HCT116 (cell line): Measurements from ENCODE around the gene FAM228A. TPM values are rescaled to one million over a fixed set of nuclear protein-coding genes. Genes with fewer than 3 reads are reported as not detected.

ENCODE experiments used
- ATAC-seq: fragments of 200-7000 bp; cut with Tn5 transposase; 2 replicates; pipeline ENCODE4 v1.9.1; 2020; ENCODE audit warnings: mild to moderate bottlenecking, moderate library complexity
- BruUV-seq: library from RNA; stranded (reverse); fragments of 400-500 nt; replicated peaks from 2 replicates; lab custom pipeline; 2021; lab: Mats Ljungman, UMichigan
- CTCF ChIA-PET: fragments of 300-600 bp; sonication (Branson Sonifier 250); formaldehyde crosslinking; loops from one replicate; lab custom pipeline; 2021; ENCODE audit warnings: antibody characterized with exemption; lab: Charles Lee
- POLR2A ChIA-PET: fragments of 300-600, 350-600 bp; sonication (Branson Sonifier 250); formaldehyde crosslinking; loops from one replicate; lab custom pipeline; 2021; ENCODE audit warnings: antibody characterized with exemption; lab: Charles Lee
- RAD21 ChIA-PET, 2 experiments: fragments of 300-600 bp; sonication (Branson Sonifier 250); formaldehyde crosslinking; loops; one replicate each; lab custom pipeline; 2023; ENCODE audit warnings: low total read pairs in 2 of 2; ENCODE audit not compliant: uncharacterized antibody in 2 of 2, unreplicated experiment in 2 of 2, low non-redundant PET in 1 of 2; lab: Charles Lee
- DNase-seq: peaks from one replicate; pipeline ENCODE4 v3.0.0-alpha.2; 2010; ENCODE audit warnings: low read depth, low spot score
- H2AFZ ChIP-seq: fragments of 200-600 bp; shearing (Covaris generic), sonication (generic); 2 replicates; pipeline ENCODE4 v1.6.1; 2017; ENCODE audit warnings: low read depth, mixed run types, mixed read lengths, antibody characterized with exemption, low read length; ENCODE audit not compliant: poor library complexity, severe bottlenecking
- H3K27ac ChIP-seq: 2 replicates; pipeline ENCODE4 v1.5.1; 2012; ENCODE audit warnings: low read depth, low read length
- H3K27me3 ChIP-seq: fragments of 200-600 bp; sonication (generic); 2 replicates; pipeline ENCODE4 v1.6.1; 2016; ENCODE audit warnings: mixed run types, low read length, mixed read lengths; ENCODE audit not compliant: insufficient read depth
- H3K36me3 ChIP-seq, 2 experiments: fragments of 200-500 bp in 1 of 2; fragments of 200-600 bp in 1 of 2; sonication (Bioruptor generic) in 1 of 2; sonication (generic) in 1 of 2; 2 replicates each; pipeline versions ENCODE4 v1.5.1 to v1.6.1; 2014 to 2016; ENCODE audit warnings: low read length in 2 of 2, inconsistent platforms in 1 of 2, mixed read lengths in 1 of 2, mixed run types in 1 of 2; ENCODE audit not compliant: insufficient read depth in 2 of 2, control insufficient read depth in 1 of 2
- H3K4me1 ChIP-seq, 2 experiments: fragments of 200-600 bp in 1 of 2; sonication (generic) in 1 of 2; 2 replicates each; pipeline versions ENCODE4 v1.5.1 to v1.6.1; 2012 to 2017; ENCODE audit warnings: low read length in 2 of 2, inconsistent platforms in 1 of 2, mild to moderate bottlenecking in 1 of 2, mixed read lengths in 1 of 2, mixed run types in 1 of 2, moderate library complexity in 1 of 2; ENCODE audit not compliant: insufficient read depth in 2 of 2, control insufficient read depth in 1 of 2
- H3K4me2 ChIP-seq: fragments of 200-600 bp; sonication (generic); 2 replicates; pipeline ENCODE4 v1.6.1; 2017; ENCODE audit warnings: mixed run types, low read length, mixed read lengths
- H3K4me3 ChIP-seq, 2 experiments: fragments of 200-600 bp in 1 of 2; sonication (generic) in 1 of 2; replicated peaks in 1 of 2; 2 replicates each; pipeline ENCODE4 v1.5.1; 2011 to 2016; ENCODE audit warnings: low read length in 2 of 2, control low read depth in 1 of 2, low read depth in 1 of 2, mild to moderate bottlenecking in 1 of 2, mixed read lengths in 1 of 2, mixed run types in 1 of 2
- H3K79me2 ChIP-seq: fragments of 200-600 bp; sonication (generic); 2 replicates; pipeline ENCODE4 v1.6.1; 2017; ENCODE audit warnings: mild to moderate bottlenecking, mixed run types, low read length, moderate library complexity, mixed read lengths; ENCODE audit not compliant: insufficient read depth
- H3K9ac ChIP-seq: fragments of 200-600 bp; sonication (generic); 2 replicates; pipeline ENCODE4 v1.6.1; 2016; ENCODE audit warnings: low read length, mixed read lengths
- H3K9me2 ChIP-seq: fragments of 200-600 bp; sonication (generic), shearing (Covaris generic); 2 replicates; pipeline ENCODE4 v1.6.1; 2017; ENCODE audit warnings: mixed run types, mild to moderate bottlenecking, moderate library complexity; ENCODE audit not compliant: insufficient read depth
- H3K9me3 ChIP-seq, 2 experiments: fragments of 200-500 bp in 1 of 2; fragments of 200-600 bp in 1 of 2; sonication (Bioruptor generic) in 1 of 2; sonication (generic) in 1 of 2; 2 replicates each; pipeline ENCODE4 v1.6.1; 2014 to 2017; ENCODE audit warnings: low read length in 2 of 2, mixed read lengths in 2 of 2, inconsistent platforms in 1 of 2, low read depth in 1 of 2, mild to moderate bottlenecking in 1 of 2, mixed run types in 1 of 2, moderate library complexity in 1 of 2; ENCODE audit not compliant: control insufficient read depth in 1 of 2, insufficient read depth in 1 of 2
- H4K20me1 ChIP-seq: fragments of 200-600 bp; sonication (generic), shearing (Covaris generic); 2 replicates; pipeline ENCODE4 v1.6.1; 2017; ENCODE audit warnings: mixed run types, mild to moderate bottlenecking, moderate library complexity; ENCODE audit not compliant: insufficient read depth
- CBX3 ChIP-seq: IDR thresholded peaks from 2 replicates; pipeline ENCODE4 v1.6.1; 2012; ENCODE audit warnings: low read depth
- CEBPB ChIP-seq: IDR thresholded peaks from 2 replicates; pipeline ENCODE4 v1.6.1; 2012; ENCODE audit warnings: low read depth
- EGR1 ChIP-seq: IDR thresholded peaks from 2 replicates; pipeline ENCODE4 v1.6.1; 2012; ENCODE audit warnings: low read depth
- ELF1 ChIP-seq: IDR thresholded peaks from 2 replicates; pipeline ENCODE4 v1.6.1; 2012; ENCODE audit warnings: low read depth, borderline replicate concordance
- EZH2 ChIP-seq: fragments of 200-600 bp; sonication (generic); IDR thresholded peaks from 2 replicates; pipeline ENCODE4 v1.6.1; 2017; ENCODE audit warnings: antibody characterized with exemption, mixed run types
- EZH2phosphoT487 ChIP-seq: fragments of 200-600 bp; IDR thresholded peaks from 2 replicates; pipeline ENCODE4 v1.6.1; 2018; ENCODE audit warnings: antibody characterized with exemption, borderline replicate concordance
- FOSL1 ChIP-seq: IDR thresholded peaks from 2 replicates; pipeline ENCODE4 v1.6.1; 2012; ENCODE audit warnings: low read depth
- JUND ChIP-seq: IDR thresholded peaks from 2 replicates; pipeline ENCODE4 v1.6.1; 2012
- POLR2A ChIP-seq: IDR thresholded peaks from 2 replicates; pipeline ENCODE4 v1.7.0; 2011; ENCODE audit warnings: borderline replicate concordance; ENCODE audit not compliant: insufficient read depth, insufficient read length; ENCODE audit errors: extremely low read depth
- POLR2AphosphoS5 ChIP-seq: IDR thresholded peaks from 2 replicates; pipeline ENCODE4 v1.6.1; 2011; ENCODE audit warnings: mild to moderate bottlenecking, low read depth, low read length, moderate library complexity
- RAD21 ChIP-seq: IDR thresholded peaks from 2 replicates; pipeline ENCODE4 v1.6.1; 2012; ENCODE audit warnings: low read depth, mild to moderate bottlenecking
- REST ChIP-seq: IDR thresholded peaks from 2 replicates; pipeline ENCODE4 v1.6.1; 2012; ENCODE audit warnings: low read depth
- SIN3A ChIP-seq: IDR thresholded peaks from 2 replicates; pipeline ENCODE4 v1.6.1; 2012; ENCODE audit warnings: low read depth
- SP1 ChIP-seq: IDR thresholded peaks from 2 replicates; pipeline ENCODE4 v1.6.1; 2012; ENCODE audit warnings: low read depth
- SRF ChIP-seq: IDR thresholded peaks from 2 replicates; pipeline ENCODE4 v1.6.1; 2012; ENCODE audit warnings: low read depth
- TCF7L2 ChIP-seq: IDR thresholded peaks from 2 replicates; pipeline ENCODE4 v1.7.0; 2011; ENCODE audit warnings: borderline replicate concordance, inconsistent platforms; ENCODE audit not compliant: insufficient read depth, insufficient read length; ENCODE audit errors: extremely low read depth
- YY1 ChIP-seq: IDR thresholded peaks from 2 replicates; pipeline ENCODE4 v1.6.1; 2011; ENCODE audit warnings: low read length, low read depth, moderate library complexity, mild to moderate bottlenecking; ENCODE audit not compliant: insufficient replicate concordance; ENCODE audit errors: extremely low read depth
- ZFX ChIP-seq: fragments of 450-650 bp; IDR thresholded peaks from 2 replicates; pipeline ENCODE4 v1.6.1; 2017
- intact Hi-C: fragments of 100-400 bp; cut with micrococcal nuclease; formaldehyde crosslinking; loops from 2 replicates; pipeline ENCODE4 v1.10.0; 2022
- total RNA-seq: library from RNA; stranded (reverse); gene quantifications from one replicate; pipeline ENCODE4 v1.2.1, GENCODE V29; 2021; ENCODE audit not compliant: unreplicated experiment
- TF ChIP-seq, protein P1 (sequence below): IDR thresholded peaks from 2 replicates; pipeline ENCODE4 v1.6.1; 2011; ENCODE audit warnings: mild to moderate bottlenecking, low read length, moderate library complexity; ENCODE audit not compliant: insufficient replicate concordance; ENCODE audit errors: extremely low read depth
- TF ChIP-seq, protein P2 (sequence below): IDR thresholded peaks from 2 replicates; pipeline ENCODE4 v1.6.1; 2012

FAM228A gene
- total RNA-seq, 1 experiment from 2014 or later: not detected

- no peak for DNase-seq
- Histone ChIP-seq H3K36me3 (no peaks in the 10 kb centered on the region), H3K9ac (no peak overlapping the region), H3K9me3 (peaks cover 0 to 4% of the 10 kb centered on the region in 2 experiments; a peak in 1 of 4 replicates), H2AFZ (no peak overlapping the region), H3K27ac (no peak overlapping the region), H4K20me1 (no peaks in the 10 kb centered on the region), H3K4me1 (no peaks in the 10 kb centered on the region), H3K9me2 (no peaks in the 10 kb centered on the region), H3K4me3 (no peak overlapping the region), H3K79me2 (no peaks in the 10 kb centered on the region), H3K4me2 (no peak overlapping the region), H3K27me3 (no peaks in the 10 kb centered on the region)
- TF ChIP-seq TCF7L2: no peak
- TF ChIP-seq, protein P1, sequence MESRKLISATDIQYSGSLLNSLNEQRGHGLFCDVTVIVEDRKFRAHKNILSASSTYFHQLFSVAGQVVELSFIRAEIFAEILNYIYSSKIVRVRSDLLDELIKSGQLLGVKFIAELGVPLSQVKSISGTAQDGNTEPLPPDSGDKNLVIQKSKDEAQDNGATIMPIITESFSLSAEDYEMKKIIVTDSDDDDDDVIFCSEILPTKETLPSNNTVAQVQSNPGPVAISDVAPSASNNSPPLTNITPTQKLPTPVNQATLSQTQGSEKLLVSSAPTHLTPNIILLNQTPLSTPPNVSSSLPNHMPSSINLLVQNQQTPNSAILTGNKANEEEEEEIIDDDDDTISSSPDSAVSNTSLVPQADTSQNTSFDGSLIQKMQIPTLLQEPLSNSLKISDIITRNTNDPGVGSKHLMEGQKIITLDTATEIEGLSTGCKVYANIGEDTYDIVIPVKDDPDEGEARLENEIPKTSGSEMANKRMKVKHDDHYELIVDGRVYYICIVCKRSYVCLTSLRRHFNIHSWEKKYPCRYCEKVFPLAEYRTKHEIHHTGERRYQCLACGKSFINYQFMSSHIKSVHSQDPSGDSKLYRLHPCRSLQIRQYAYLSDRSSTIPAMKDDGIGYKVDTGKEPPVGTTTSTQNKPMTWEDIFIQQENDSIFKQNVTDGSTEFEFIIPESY: no peak
- TF ChIP-seq REST: no peak
- TF ChIP-seq SIN3A: no peak
- no peak for TF ChIP-seq ZFX
- no peak for TF ChIP-seq JUND
- no peak for TF ChIP-seq FOSL1
- TF ChIP-seq POLR2A: no peak
- TF ChIP-seq ELF1: no peak
- TF ChIP-seq CEBPB: no peak
- TF ChIP-seq SRF: no peak
- TF ChIP-seq, protein P2, sequence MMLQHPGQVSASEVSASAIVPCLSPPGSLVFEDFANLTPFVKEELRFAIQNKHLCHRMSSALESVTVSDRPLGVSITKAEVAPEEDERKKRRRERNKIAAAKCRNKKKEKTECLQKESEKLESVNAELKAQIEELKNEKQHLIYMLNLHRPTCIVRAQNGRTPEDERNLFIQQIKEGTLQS: no peak
- no peak for TF ChIP-seq POLR2AphosphoS5
- TF ChIP-seq SP1: no peak
- no peak for TF ChIP-seq EGR1
- no peak for TF ChIP-seq YY1
- no peak for TF ChIP-seq CBX3
- no peak for TF ChIP-seq EZH2phosphoT487
- TF ChIP-seq RAD21: no peak
- no peak for TF ChIP-seq EZH2
- ChIA-PET RAD21 (no interaction called here), POLR2A (no interaction called here), CTCF (no interaction called here)
- BruUV-seq: no TSS peak
- no peak for ATAC-seq
- intact Hi-C loops: no loop called here
These were observed 27.5 kb upstream of the FAM228A start for GRCh38 chr2:24147364-24147763.
